Measurements from ENCODE around the gene PDE9A.

DNA sequence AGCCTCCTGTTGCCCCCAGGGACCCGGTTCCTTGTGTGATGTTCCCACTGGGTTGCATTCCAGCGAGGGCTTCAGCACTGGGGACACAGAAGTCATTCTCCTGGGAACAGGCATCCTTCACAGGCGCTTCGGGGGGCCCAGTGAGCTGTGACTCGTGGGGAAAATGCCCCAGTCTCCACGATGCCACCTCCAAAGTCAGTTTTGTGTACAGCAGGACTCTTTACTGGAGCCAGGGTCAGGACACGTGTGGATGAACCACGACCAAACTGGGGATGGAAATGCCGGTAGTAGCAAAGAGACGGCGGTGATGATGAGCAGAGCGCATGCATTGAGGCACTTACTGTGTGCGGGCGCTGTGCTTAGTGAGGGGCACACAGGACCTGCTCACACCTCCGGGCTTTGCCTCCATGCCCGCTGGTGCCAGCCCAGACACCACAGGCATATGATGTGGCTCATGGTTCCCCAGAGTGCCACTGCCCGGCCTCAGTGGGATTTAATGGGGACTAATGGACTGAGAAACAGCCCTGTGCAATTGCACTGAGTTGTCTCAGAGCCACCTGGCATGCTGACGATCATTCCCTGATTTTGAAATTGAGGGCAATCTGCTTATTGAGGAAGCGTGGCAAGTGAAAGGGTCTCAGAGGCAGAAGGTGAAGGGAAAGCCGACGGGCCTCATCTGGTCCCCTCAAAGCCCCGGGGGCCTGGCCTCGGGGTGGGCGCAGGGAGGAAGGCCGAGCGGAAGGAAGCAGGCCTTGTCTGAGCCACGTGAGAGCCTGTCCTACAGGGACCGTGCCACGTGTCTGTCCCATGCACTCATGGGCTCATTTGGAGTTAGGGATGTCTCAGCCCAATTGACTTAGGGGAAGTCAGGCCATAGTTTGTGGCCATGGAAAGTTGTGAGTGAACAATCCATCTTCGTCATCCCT, 91.4 kb downstream of the PDE9A start:
- TF ChIP-seq EZH2 (IDR thresholded peaks at IDR 0.05; ENCODE audit: insufficient read depth, poor library complexity, severe bottlenecking) = no peak
- no peak for TF ChIP-seq EZH2phosphoT487 (IDR thresholded peaks at IDR 0.05; ENCODE audit: insufficient read depth, low read depth)
